DMS79 treated with DMSO at 0.1 percent for 48 hours (cell line): ENCODE data around the gene PARVB.
"Not testable (repeated sequence)": the region's sequence is repeated elsewhere in the genome, so short reads cannot be mapped to it uniquely, and the experiment has no call there.

Source experiments
- DNase-seq: peaks from one replicate; lab custom pipeline; 2025; lab: John Stamatoyannopoulos, UW

PARVB gene

GRCh38 chr22:44110656-44111055 is 86.6 kb downstream of the PARVB start:
- DNase-seq, result not testable (repeated sequence)

DNA sequence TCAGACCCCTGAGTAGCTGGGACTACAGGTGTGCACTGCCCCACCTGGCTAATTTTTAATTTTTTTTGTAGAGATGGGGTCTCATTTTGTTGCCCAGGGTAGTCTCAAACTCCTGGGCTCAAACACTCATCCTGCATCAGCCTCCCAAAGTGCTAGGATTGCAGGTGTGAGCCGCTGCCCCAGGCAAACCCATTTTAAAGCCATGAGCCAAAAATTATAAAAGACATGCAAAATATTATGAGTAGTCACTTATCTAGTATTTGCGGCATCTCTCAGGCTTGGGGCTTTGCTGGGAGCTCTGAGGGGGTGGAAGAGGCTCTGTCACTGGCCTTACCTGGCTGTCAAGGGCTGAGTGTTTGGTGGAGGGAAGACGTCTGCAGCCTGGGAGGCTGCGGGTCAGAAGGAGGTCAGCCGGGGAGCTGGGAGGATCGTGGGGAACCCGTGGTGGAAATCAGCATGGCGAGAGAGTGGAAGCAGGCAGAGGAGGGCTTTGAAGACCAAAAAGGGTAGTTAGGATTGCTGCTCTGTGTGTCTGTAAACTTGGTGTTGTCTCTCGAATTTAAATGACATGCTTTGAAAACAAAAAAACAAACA is 87.6 kb downstream of the PARVB start:
- DNase-seq, result no peak

DNA sequence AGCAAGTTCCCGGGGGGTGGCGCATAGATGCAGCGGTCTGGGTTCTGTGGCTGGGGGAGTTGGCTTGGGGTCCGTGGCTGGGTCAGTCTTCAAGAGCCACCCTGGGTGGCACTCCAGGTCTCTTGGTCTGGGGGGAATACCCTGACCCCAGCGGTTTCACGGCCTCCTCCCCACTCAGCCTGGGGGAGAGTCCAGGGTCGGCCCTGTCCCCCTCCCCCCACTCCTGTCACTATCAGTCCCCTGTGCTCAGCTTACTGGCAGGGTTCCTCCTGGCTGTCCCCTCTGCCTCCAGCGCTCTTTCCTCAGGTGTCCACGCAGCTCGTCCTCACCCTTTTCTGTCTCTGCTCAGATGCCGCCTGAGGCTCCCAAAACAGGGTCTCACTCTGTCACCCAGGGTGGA is 88.1 kb downstream of the PARVB start:
- DNase-seq, result no peak

DNA sequence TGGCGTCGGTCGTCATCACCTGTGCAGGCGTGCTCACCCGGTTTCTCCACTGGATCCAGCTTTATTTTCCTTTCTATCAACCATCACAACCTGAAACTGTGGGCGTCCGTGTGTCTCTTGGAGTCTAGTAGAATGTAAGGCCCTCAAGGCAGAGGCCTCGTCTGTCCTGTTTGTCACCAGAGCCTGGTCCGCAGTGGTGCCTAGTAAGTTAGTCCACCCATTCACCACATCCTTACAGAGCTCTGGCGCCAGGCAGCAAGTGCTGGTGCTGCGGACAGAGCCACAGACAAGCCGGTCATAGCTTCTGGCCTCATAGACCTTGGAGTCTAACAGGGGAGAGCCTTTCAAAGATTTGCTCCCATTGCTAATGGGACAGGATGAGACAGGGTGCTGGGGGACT is 92.2 kb downstream of the PARVB start:
- no peak for DNase-seq

DNA sequence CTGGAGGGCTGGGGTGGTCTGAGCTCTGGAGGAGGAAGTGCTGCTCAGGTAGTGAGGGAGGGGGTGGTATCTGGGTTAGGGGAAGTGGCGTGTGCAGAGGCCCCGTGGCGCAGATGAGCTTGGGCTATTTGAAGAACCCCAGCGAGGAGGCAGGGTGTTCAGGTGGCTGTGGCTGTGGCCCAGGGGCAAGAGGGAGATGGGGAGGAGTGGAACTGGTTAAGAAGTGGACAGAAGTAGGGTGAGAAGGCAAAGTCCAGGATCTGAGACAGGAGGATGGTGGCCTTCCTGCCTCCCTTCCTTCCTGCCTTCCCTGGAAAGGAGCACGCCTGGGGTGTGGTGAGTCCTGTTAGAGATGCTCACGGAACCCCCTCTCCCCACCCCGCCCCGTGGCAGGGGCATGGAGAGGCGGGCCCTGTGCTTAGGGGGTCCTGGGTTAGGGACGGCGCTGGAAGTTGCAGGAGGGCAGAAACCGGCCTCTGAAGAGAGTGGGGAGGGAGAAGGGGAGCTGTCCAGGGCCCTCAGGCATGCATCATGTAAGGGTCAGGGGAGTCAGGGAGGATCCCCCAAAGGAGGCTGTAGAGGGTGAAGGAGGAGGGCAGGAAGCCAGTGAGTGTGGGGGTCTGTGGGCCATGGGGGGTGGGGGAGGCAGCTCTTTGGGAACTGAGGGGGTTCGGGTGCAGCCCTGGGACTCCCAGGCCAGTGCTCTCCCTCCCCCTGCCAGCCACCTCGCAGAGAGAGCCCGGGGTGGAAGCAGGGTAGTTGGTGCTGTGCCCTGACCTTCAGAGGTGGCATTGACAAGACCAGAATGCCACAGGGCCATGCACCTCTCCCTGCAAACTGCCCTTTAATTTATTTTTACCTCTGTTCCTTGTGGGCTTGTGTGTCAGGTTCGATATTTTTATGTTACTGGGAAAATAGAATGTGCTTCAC is 92.9 kb downstream of the PARVB start:
- DNase-seq, result no peak

DNA sequence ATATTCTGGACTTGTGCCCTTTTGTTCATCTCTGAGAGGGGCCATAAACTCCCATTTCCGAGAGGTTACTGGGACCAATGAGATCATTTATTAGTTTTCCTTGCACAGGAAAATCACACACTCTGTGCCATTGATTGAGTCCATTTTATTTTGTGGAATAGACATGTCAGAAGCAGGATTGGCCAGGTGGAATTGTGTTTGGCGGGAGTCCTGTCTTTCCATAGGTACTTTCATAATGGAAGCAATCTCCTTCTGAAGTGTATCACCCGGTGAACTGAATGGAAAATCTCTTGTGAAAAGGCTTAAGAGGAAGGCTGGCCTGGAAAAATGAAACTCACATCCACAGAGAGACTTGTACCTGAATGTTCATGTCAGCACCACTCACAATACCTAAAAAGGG is 93.6 kb downstream of the PARVB start:
- no peak for DNase-seq

DNA sequence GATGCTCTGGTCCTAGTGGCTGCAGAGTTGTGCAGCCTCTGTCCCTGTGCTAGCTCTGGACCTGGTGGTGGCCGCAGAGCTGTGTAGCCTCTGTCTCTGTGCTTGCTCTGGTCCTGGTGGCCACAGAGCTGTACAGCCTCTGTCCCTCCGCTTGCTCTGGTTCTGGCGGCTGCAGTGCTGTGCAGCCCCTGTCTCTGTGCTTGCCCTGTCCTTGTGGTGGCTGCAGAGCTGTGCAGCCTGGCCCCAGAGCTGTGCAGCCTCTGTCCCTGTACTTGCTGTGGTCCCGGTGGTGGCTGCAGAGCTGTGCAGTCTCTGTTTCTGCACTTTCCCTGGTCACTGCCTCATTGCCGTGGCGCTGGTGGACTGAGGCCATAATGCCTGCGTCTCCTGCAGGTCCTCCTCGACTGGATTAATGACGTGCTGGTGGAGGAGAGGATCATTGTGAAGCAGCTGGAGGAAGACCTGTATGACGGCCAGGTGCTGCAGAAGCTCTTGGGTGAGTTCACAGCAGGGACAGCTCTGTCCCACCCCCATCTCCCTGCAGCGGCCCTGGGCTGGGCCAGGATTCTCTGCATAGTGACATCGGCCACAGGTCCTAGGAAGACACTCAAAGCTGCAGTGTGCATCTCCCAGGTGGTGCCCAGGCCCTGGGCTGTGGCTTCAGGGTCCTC is 94.7 kb downstream of the PARVB start:
- no peak for DNase-seq

GRCh38 chr22:44119669-44120313 is 95.7 kb downstream of the PARVB start:
- DNase-seq, result no peak

- DNase-seq, result no peak
Measured at GRCh38 chr22:44120314-44120704, 96.2 kb downstream of the PARVB start.

DNA sequence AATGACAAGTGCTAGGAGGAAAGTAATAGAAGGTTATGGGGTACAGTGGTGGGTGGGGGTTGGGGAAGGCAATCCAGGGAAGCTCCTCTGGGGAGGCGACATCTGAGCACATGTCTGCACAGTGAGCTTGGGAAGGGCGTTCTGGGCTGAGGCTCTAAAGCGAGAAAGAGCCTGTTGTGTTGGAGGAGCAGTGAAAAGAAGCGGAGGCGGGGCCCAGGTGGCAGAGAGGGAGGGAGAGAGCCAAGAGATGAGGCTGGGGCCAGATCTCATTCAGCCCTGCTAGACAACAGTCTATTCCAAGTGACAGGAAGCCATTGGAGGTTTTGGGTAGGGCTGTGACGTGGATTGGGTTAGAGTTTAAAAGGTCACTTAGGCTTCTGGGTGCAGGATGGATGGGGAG is 101.3 kb downstream of the PARVB start:
- DNase-seq, result no peak

GRCh38 chr22:44126807-44127206 is 102.7 kb downstream of the PARVB start:
- no peak for DNase-seq

GRCh38 chr22:44127356-44127755 is 103.3 kb downstream of the PARVB start:
- no peak for DNase-seq

DNA sequence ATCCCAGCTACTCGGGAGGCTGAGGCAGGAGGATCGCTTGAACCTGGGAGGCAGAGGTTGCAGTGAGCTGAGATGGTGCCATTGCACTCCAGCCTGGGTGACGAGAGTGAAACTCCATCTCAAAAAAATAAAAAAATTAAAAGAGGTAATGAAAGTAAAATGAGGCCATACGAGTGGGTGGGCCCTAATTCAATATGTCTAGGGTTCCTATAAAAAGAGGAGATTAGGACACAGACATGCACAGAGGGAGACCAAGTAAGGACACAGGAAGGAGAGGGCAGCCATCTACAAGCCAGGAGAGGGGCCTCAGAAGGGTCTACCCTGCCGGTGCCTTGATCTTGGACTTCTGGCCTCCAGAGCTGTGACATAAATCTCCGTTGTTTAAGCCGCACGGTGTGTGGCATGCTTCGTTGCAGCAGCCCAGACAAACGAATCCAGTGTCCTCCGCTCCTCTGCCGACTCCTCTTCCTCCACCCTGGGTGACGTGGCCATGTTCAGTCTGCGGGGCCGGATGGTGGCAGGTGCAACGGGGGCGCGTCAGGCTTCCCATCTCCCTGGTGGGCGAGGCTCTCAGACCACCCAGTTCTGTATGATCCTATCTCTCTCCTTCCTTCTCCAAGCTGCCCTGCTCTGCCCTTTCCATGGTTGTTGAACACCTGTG is 105.0 kb downstream of the PARVB start:
- no peak for DNase-seq

- DNase-seq, result no peak
Measured at GRCh38 chr22:44129619-44129976, 105.5 kb downstream of the PARVB start.

- DNase-seq, result no peak
Measured at GRCh38 chr22:44130076-44130711, 106.1 kb downstream of the PARVB start.

GRCh38 chr22:44131412-44131811 is 107.3 kb downstream of the PARVB start:
- DNase-seq, result no peak

DNA sequence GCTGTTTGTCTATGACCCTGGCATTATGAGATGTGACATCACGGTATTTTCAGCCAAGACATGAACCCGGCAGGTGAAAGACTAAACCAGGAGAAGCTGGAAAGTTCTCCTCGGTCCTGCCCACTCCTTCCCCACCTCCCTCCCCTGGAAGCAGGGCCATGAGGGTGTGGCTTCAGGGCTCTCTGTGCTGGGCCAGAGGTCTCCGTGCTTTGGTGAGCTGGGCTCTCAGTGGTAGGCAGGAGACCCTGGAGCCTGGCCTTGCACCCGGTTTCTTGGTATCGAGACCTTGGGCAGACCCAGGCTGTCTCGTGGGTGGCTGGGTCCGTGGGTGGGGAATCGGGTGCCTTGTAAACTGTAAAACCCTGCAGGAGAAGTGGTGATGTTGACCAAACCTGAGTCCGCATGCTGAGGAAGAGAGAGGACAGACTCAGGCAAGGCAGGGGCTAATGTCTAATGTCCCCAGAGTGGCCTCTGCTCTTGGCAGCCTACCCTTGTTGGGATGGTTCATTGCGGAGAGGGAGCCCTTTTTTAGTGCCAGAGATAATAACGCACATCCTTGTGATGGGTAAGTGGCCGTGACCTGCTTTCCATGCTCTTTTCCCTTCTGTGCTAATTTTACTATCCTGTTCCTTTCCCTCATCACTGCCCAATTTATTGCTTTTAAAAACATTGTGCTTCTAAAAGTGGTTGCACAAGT is 108.0 kb downstream of the PARVB start:
- no peak for DNase-seq

DNA sequence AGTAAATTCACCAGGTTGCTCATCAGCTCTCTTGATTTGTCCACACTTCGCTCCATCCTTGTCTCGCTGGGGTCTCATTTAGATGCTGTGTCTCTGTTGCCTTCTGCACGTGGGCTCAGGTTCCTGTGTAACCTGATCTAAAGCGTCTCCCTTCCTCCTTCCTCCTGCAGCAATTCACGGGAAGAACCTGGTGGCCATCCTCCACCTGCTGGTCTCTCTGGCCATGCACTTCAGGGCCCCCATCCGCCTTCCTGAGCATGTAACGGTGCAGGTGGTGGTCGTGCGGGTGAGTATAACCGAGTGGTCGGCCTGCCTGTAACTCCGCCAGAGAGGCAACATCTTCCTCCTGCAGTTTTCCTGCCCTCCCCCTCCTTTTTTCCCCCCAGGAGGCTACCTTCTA is 108.6 kb downstream of the PARVB start:
- DNase-seq, result no peak

GRCh38 chr22:44133161-44133560 is 109.1 kb downstream of the PARVB start:
- no peak for DNase-seq

- DNase-seq, result no peak
Measured at GRCh38 chr22:44133901-44134571, 109.9 kb downstream of the PARVB start.
